SU-DHL-6 (cell line): Measurements from ENCODE around the gene CTAG2.
"Not testable (repeated sequence)": the region's sequence is repeated elsewhere in the genome, so short reads cannot be mapped to it uniquely, and the experiment has no call there.

Experiments used
- EZH2phosphoT487 ChIP-seq: fragments of 200-600 bp; sonication (generic), shearing (Covaris generic); conservative IDR thresholded peaks from 2 replicates; pipeline ENCODE4 v1.6.1; 2018; ENCODE audit warnings: mild to moderate bottlenecking, antibody characterized with exemption, low read length, moderate library complexity, mixed read lengths
- TF ChIP-seq, protein P1 (sequence below): fragments of 200-600 bp; sonication (generic); IDR thresholded peaks from one replicate; pipeline ENCODE4 v1.5.1; 2017; ENCODE audit warnings: antibody characterized with exemption, mild to moderate bottlenecking, low read length, moderate library complexity; ENCODE audit not compliant: insufficient read depth, poor library complexity, severe bottlenecking

GRCh38 chrX:154672084-154672483 is 18.7 kb upstream of the CTAG2 start:
- TF ChIP-seq, protein P1, sequence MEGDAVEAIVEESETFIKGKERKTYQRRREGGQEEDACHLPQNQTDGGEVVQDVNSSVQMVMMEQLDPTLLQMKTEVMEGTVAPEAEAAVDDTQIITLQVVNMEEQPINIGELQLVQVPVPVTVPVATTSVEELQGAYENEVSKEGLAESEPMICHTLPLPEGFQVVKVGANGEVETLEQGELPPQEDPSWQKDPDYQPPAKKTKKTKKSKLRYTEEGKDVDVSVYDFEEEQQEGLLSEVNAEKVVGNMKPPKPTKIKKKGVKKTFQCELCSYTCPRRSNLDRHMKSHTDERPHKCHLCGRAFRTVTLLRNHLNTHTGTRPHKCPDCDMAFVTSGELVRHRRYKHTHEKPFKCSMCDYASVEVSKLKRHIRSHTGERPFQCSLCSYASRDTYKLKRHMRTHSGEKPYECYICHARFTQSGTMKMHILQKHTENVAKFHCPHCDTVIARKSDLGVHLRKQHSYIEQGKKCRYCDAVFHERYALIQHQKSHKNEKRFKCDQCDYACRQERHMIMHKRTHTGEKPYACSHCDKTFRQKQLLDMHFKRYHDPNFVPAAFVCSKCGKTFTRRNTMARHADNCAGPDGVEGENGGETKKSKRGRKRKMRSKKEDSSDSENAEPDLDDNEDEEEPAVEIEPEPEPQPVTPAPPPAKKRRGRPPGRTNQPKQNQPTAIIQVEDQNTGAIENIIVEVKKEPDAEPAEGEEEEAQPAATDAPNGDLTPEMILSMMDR = not testable (repeated sequence)
- TF ChIP-seq EZH2phosphoT487 = not testable (repeated sequence)
